HUES64 (cell line): ENCODE measurements around the gene PRKAG1.

ENCODE experiments used
- H3K27ac ChIP-seq: 2 replicates; pipeline ENCODE4 v1.7.0; 2013; ENCODE audit warnings: low read depth, low read length, inconsistent platforms
- H3K27me3 ChIP-seq: 2 replicates; pipeline ENCODE4 v1.6.1; 2013; ENCODE audit warnings: mild to moderate bottlenecking, low read length; ENCODE audit not compliant: insufficient read depth
- H3K36me3 ChIP-seq: 2 replicates; pipeline ENCODE4 v1.6.1; 2013; ENCODE audit warnings: mild to moderate bottlenecking, low read length; ENCODE audit not compliant: insufficient read depth
- H3K4me1 ChIP-seq: 2 replicates; pipeline ENCODE4 v1.6.1; 2013; ENCODE audit warnings: mild to moderate bottlenecking, low read length, moderate library complexity; ENCODE audit not compliant: insufficient read depth
- H3K4me3 ChIP-seq: 2 replicates; pipeline ENCODE4 v1.5.1; 2013; ENCODE audit warnings: mild to moderate bottlenecking, low read length, moderate library complexity
- H3K9ac ChIP-seq: 2 replicates; pipeline ENCODE4 v1.6.1; 2013; ENCODE audit warnings: mild to moderate bottlenecking, low read depth, low read length
- H3K9me3 ChIP-seq: 2 replicates; pipeline ENCODE4 v1.6.1; 2013; ENCODE audit warnings: low read depth, low read length; ENCODE audit not compliant: insufficient read depth
- WGBS: fragments of 150-250, 120-280 bp; methylation state at CpG from one replicate; pipeline ENCODE4 v1.1.7; 2013; ENCODE audit warnings: missing lambda C conversion rate; 5-methylcytosine and 5-hydroxymethylcytosine counted together

Gene PRKAG1

GRCh38 chr12:48997719-48998496 is 20.7 kb downstream of the PRKAG1 start:
- Histone ChIP-seq H3K9me3 (no peaks in the 10 kb centered on the region), H3K27me3 (peaks cover 85% of the 10 kb centered on the region), H3K9ac (no peak overlapping the region), H3K4me3 (peak overlapping the region; percentile 54), H3K4me1 (peaks cover 9% of the 10 kb centered on the region), H3K36me3 (peaks cover 9% of the 10 kb centered on the region), H3K27ac (no peak overlapping the region)
- under 1% methylated on average over 57 of the region's 57 CpGs for WGBS

- 3% methylated on average over 71 of the region's 71 CpGs for WGBS
- H3K4me1 ChIP-seq, result peaks cover 9% of the 10 kb centered on the region
- H3K27ac ChIP-seq, result no peak overlapping the region
- peak overlapping the region; percentile 54 for H3K4me3 ChIP-seq
- H3K9me3 ChIP-seq, result no peaks in the 10 kb centered on the region
- H3K36me3 ChIP-seq, result peaks cover 2% of the 10 kb centered on the region; the same call in 1 of the 2 replicates
- no peak overlapping the region for H3K9ac ChIP-seq
- peaks cover 88% of the 10 kb centered on the region for H3K27me3 ChIP-seq
Observed at GRCh38 chr12:48996794-48997718, 21.5 kb downstream of the PRKAG1 start.

- Histone ChIP-seq H3K4me1 (peaks cover 15% of the 10 kb centered on the region), H3K4me3 (peak overlapping the region; percentile 1; the same call in 1 of the 2 replicates), H3K27me3 (peaks cover 87% of the 10 kb centered on the region), H3K36me3 (no peaks in the 10 kb centered on the region), H3K9ac (no peak overlapping the region), H3K9me3 (no peaks in the 10 kb centered on the region), H3K27ac (no peak overlapping the region)
- 9% methylated on average over 30 of the region's 32 CpGs for WGBS
Observed at GRCh38 chr12:48995086-48995879, 23.3 kb downstream of the PRKAG1 start.

- WGBS, result 22% methylated on average over 28 of the region's 32 CpGs
- peaks cover 7% of the 10 kb centered on the region; the same call in 1 of the 2 replicates for H3K4me1 ChIP-seq
- H3K36me3 ChIP-seq, result no peaks in the 10 kb centered on the region
- peak overlapping the region; percentile 28 for H3K4me3 ChIP-seq
- H3K9me3 ChIP-seq, result no peaks in the 10 kb centered on the region
- no peak overlapping the region for H3K9ac ChIP-seq
- H3K27ac ChIP-seq, result no peak overlapping the region
- H3K27me3 ChIP-seq, result peaks cover 84% of the 10 kb centered on the region
Observed at GRCh38 chr12:48994224-48995085, 24.1 kb downstream of the PRKAG1 start.

GRCh38 chr12:48993787-48994186 is 24.8 kb downstream of the PRKAG1 start:
- no peak overlapping the region for H3K9ac ChIP-seq
- H3K4me1 ChIP-seq, result peaks cover 6% of the 10 kb centered on the region; the same call in 1 of the 2 replicates
- no peaks in the 10 kb centered on the region for H3K36me3 ChIP-seq
- H3K9me3 ChIP-seq, result no peaks in the 10 kb centered on the region
- H3K27me3 ChIP-seq, result peaks cover 85% of the 10 kb centered on the region
- WGBS, result 64% methylated on average over 3 of the region's 3 CpGs
- no peak overlapping the region for H3K27ac ChIP-seq
- H3K4me3 ChIP-seq, result no peak overlapping the region

- peaks cover 6% of the 10 kb centered on the region; the same call in 1 of the 2 replicates for H3K4me1 ChIP-seq
- H3K27me3 ChIP-seq, result peaks cover 83% of the 10 kb centered on the region
- no peak overlapping the region for H3K27ac ChIP-seq
- H3K9me3 ChIP-seq, result no peaks in the 10 kb centered on the region
- no peak overlapping the region for H3K9ac ChIP-seq
- no peaks in the 10 kb centered on the region for H3K36me3 ChIP-seq
- H3K4me3 ChIP-seq, result no peak overlapping the region
- WGBS, result 85% methylated on average over 8 of the region's 8 CpGs
Observed at GRCh38 chr12:48991247-48992050, 27.1 kb downstream of the PRKAG1 start.

- no peaks in the 10 kb centered on the region for H3K9me3 ChIP-seq
- H3K4me1 ChIP-seq, result peaks cover 14% of the 10 kb centered on the region; the same call in 1 of the 2 replicates
- no peak overlapping the region for H3K9ac ChIP-seq
- peaks cover 83% of the 10 kb centered on the region for H3K27me3 ChIP-seq
- no peaks in the 10 kb centered on the region for H3K36me3 ChIP-seq
- H3K4me3 ChIP-seq, result no peak overlapping the region
- H3K27ac ChIP-seq, result no peak overlapping the region
Observed at GRCh38 chr12:48990552-48990951, 28.0 kb downstream of the PRKAG1 start.

GRCh38 chr12:48988030-48988649 is 30.4 kb downstream of the PRKAG1 start:
- peaks cover 14% of the 10 kb centered on the region; the same call in 1 of the 2 replicates for H3K4me1 ChIP-seq
- 42% methylated on average over 16 of the region's 16 CpGs for WGBS
- H3K27ac ChIP-seq, result no peak overlapping the region
- H3K36me3 ChIP-seq, result no peaks in the 10 kb centered on the region
- H3K4me3 ChIP-seq, result no peak overlapping the region
- H3K27me3 ChIP-seq, result peaks cover 83% of the 10 kb centered on the region
- H3K9ac ChIP-seq, result no peak overlapping the region
- no peaks in the 10 kb centered on the region for H3K9me3 ChIP-seq

- H3K4me1 ChIP-seq, result peaks cover 14% of the 10 kb centered on the region; the same call in 1 of the 2 replicates
- H3K9ac ChIP-seq, result no peak overlapping the region
- H3K27ac ChIP-seq, result no peak overlapping the region
- H3K27me3 ChIP-seq, result peaks cover 91% of the 10 kb centered on the region
- no peaks in the 10 kb centered on the region for H3K9me3 ChIP-seq
- 72% methylated on average over 22 of the region's 23 CpGs for WGBS
- H3K4me3 ChIP-seq, result no peak overlapping the region
- H3K36me3 ChIP-seq, result no peaks in the 10 kb centered on the region
Observed at GRCh38 chr12:48986720-48987291, 31.8 kb downstream of the PRKAG1 start.
